ENCODE data around the gene CRB3. TPM values are rescaled to one million over a fixed set of nuclear protein-coding genes. Genes with fewer than 3 reads are reported as not detected.
A peak's percentile ranks its signal among the peaks of the same experiment; 100 is the strongest.

Gene CRB3
- total and polyA plus RNA-seq, 2 of the 13 experiments (the other 11 are each of a cell fraction or from before 2014, with no cell fraction given) = 10.6 to 25.6 TPM

- Histone ChIP-seq H3K79me2 (ENCODE audit: insufficient read depth, low read length) (no peaks in the 10 kb centered on the region), H3K4me1 (ENCODE audit: insufficient read depth, low read length) (peaks cover 11% of the 10 kb centered on the region), H3K4me2 (ENCODE audit: low read depth, low read length) (peak within 1 kb of the TSS; percentile 91), H3K36me3 (replicated peaks in 1 of 2; ENCODE audit: control insufficient read depth in 1 of 2, insufficient read depth in 2 of 2, low read length in 2 of 2) (peaks cover 2 to 16% of the 10 kb centered on the region in 2 experiments; a peak in 4 of 5 replicates), H4K20me1 (ENCODE audit: insufficient read depth, low read length) (no peaks in the 10 kb centered on the region), H3K9ac (ENCODE audit: insufficient read depth, low read depth, low read length) (peak within 1 kb of the TSS; percentile 70), H3K9me3 (ENCODE audit: low read length) (no peaks in the 10 kb centered on the region), H2AFZ (ENCODE audit: low read length) (peak within 1 kb of the TSS; percentile 75), H3K27ac (ENCODE audit: extremely low read length, insufficient read depth, low read length) (peak within 1 kb of the TSS; percentile 41), H3K27me3 (ENCODE audit: control insufficient read depth in 1 of 2, insufficient read depth in 2 of 2, low read length in 2 of 2) (no peaks in the 10 kb centered on the region), H3K4me3 (replicated peaks in 1 of 3; ENCODE audit: insufficient read depth in 1 of 3, low read depth in 2 of 3, low read length in 3 of 3) (peak within 1 kb of the TSS; percentile 66 to 83 (median 81))
- peak; percentile 66 for ATAC-seq
- FAIRE-seq = no peak
- DNase-seq (ENCODE audit: low spot score) = peak; percentile 46
- in situ Hi-C loops (cut with HindIII; ENCODE audit: extremely low pct_ligation_motif_present, low pct_unique_long_range_greater_than_20kb) = no loop called here
- WGBS (ENCODE audit: low lambda C conversion rate) = 0% methylated on average over 1 of the region's 70 CpGs
- no TSS peak for BruUV-seq (replicated peaks)
- CTCF ChIA-PET (ENCODE audit: low intra/inter-chr PET ratio, low total read pairs) = no interaction called here
- POLR2A ChIA-PET = interaction anchor here (0.9 to 2.0 kb wide), 3 partner anchors 17 to 87 kb away, joined by 3 to 5 read pairs (median 4); partner anchors contain the start of genes ALKBH7 and KHSRP
- intact Hi-C loops (cut with micrococcal nuclease; ENCODE audit: unreplicated experiment) = no loop called here
- TF ChIP-seq NFKB2 (CRISPR knock-in tag; IDR thresholded peaks at IDR 0.05; ENCODE audit: borderline replicate concordance) = no peak
- TF ChIP-seq ZNF296 (CRISPR knock-in tag; conservative IDR thresholded peaks at IDR 0.05) = no peak
- no peak for TF ChIP-seq NFE2L1 (CRISPR knock-in tag; IDR thresholded peaks at IDR 0.05; ENCODE audit: borderline replicate concordance)
- TF ChIP-seq HNRNPK (IDR thresholded peaks at IDR 0.05; ENCODE audit: low read depth, low read length, poor library complexity, severe bottlenecking) = peak; percentile 34
- no peak for TF ChIP-seq ZNF326 (CRISPR knock-in tag; IDR thresholded peaks at IDR 0.05; ENCODE audit: borderline replicate concordance)
- TF ChIP-seq ZSCAN21 (CRISPR knock-in tag; IDR thresholded peaks at IDR 0.05; ENCODE audit: borderline replicate concordance) = 0 out of 2 replicates have a peak, but pooled peaks have one; percentile 39
- TF ChIP-seq ZNF563 (CRISPR knock-in tag; IDR thresholded peaks at IDR 0.05) = peak; percentile 41; the same call in 1 of the 2 replicates
- TF ChIP-seq ATF7-NPFF (CRISPR knock-in tag; IDR thresholded peaks at IDR 0.05; ENCODE audit: low read depth) = no peak
- TF ChIP-seq, protein P1, sequence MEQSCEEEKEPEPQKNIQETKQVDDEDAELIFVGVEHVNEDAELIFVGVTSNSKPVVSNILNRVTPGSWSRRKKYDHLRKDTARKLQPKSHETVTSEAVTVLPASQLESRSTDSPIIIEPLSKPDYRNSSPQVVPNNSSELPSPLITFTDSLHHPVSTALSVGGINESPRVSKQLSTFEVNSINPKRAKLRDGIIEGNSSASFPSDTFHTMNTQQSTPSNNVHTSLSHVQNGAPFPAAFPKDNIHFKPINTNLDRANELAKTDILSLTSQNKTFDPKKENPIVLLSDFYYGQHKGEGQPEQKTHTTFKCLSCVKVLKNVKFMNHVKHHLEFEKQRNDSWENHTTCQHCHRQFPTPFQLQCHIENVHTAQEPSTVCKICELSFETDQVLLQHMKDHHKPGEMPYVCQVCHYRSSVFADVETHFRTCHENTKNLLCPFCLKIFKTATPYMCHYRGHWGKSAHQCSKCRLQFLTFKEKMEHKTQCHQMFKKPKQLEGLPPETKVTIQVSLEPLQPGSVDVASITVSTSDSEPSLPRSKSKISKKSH (CRISPR knock-in tag; IDR thresholded peaks at IDR 0.05; ENCODE audit: borderline replicate concordance) = peak; percentile 24; the same call in 1 of the 2 replicates
- no peak for TF ChIP-seq EP300 (IDR thresholded peaks at IDR 0.05; ENCODE audit: low read depth in 2 of 2, low read length in 2 of 2)
- TF ChIP-seq EP300 (CRISPR knock-in tag; IDR thresholded peaks at IDR 0.05; ENCODE audit: borderline replicate concordance) = no peak
- TF ChIP-seq SP5 (CRISPR knock-in tag; IDR thresholded peaks at IDR 0.05; ENCODE audit: borderline replicate concordance, low read depth) = peak; percentile 52; the same call in 1 of the 2 replicates
- no peak for TF ChIP-seq RARG (CRISPR knock-in tag; IDR thresholded peaks at IDR 0.05; ENCODE audit: low read depth)
- TF ChIP-seq ZSCAN5A (CRISPR knock-in tag; IDR thresholded peaks at IDR 0.05; ENCODE audit: borderline replicate concordance) = no peak
- no peak for TF ChIP-seq AGO1 (IDR thresholded peaks at IDR 0.05; ENCODE audit: low read depth, low read length, poor library complexity, severe bottlenecking)
- TF ChIP-seq ZFP82 (CRISPR knock-in tag; IDR thresholded peaks at IDR 0.05; ENCODE audit: borderline replicate concordance) = 0 out of 2 replicates have a peak, but pooled peaks have one; percentile 2
- TF ChIP-seq, protein P2, sequence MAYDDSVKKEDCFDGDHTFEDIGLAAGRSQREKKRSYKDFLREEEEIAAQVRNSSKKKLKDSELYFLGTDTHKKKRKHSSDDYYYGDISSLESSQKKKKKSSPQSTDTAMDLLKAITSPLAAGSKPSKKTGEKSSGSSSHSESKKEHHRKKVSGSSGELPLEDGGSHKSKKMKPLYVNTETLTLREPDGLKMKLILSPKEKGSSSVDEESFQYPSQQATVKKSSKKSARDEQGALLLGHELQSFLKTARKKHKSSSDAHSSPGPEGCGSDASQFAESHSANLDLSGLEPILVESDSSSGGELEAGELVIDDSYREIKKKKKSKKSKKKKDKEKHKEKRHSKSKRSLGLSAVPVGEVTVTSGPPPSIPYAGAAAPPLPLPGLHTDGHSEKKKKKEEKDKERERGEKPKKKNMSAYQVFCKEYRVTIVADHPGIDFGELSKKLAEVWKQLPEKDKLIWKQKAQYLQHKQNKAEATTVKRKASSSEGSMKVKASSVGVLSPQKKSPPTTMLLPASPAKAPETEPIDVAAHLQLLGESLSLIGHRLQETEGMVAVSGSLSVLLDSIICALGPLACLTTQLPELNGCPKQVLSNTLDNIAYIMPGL (CRISPR knock-in tag; IDR thresholded peaks at IDR 0.05; ENCODE audit: borderline replicate concordance in 1 of 2, low read depth in 1 of 2) = no peak
Observed at GRCh38 chr19:6459262-6460098, 4.6 kb upstream of the CRB3 start, which contains the start of gene SLC25A23. Gene SLC25A23 (minus strand): TSS chr19:6459792. CDS start chr19:6459628, 164 bp downstream.

Measured in HepG2 (cell line).